GM13976 (cell line): ENCODE measurements around the gene RBMXL3.

Experiments used
- DNase-seq: peaks from one replicate; pipeline ENCODE4 v3.0.0; 2012; ENCODE audit warnings: low spot score
- in situ Hi-C: fragments of 300-500 bp; cut with MboI; formaldehyde crosslinking; loops from one replicate; pipeline ENCODE4 v1.12.0; 2022; ENCODE audit warnings: low sequenced_read_pairs, mixed read lengths, inconsistent platforms; ENCODE audit not compliant: unreplicated experiment
- TF ChIP-seq, protein P1 (sequence below): IDR thresholded peaks from 2 replicates; pipeline ENCODE4 v1.5.1; 2012; ENCODE audit warnings: borderline replicate concordance, mild to moderate bottlenecking; ENCODE audit not compliant: insufficient read depth; ENCODE audit errors: extremely low read depth, missing control alignments, control extremely low read depth

Gene RBMXL3

DNA sequence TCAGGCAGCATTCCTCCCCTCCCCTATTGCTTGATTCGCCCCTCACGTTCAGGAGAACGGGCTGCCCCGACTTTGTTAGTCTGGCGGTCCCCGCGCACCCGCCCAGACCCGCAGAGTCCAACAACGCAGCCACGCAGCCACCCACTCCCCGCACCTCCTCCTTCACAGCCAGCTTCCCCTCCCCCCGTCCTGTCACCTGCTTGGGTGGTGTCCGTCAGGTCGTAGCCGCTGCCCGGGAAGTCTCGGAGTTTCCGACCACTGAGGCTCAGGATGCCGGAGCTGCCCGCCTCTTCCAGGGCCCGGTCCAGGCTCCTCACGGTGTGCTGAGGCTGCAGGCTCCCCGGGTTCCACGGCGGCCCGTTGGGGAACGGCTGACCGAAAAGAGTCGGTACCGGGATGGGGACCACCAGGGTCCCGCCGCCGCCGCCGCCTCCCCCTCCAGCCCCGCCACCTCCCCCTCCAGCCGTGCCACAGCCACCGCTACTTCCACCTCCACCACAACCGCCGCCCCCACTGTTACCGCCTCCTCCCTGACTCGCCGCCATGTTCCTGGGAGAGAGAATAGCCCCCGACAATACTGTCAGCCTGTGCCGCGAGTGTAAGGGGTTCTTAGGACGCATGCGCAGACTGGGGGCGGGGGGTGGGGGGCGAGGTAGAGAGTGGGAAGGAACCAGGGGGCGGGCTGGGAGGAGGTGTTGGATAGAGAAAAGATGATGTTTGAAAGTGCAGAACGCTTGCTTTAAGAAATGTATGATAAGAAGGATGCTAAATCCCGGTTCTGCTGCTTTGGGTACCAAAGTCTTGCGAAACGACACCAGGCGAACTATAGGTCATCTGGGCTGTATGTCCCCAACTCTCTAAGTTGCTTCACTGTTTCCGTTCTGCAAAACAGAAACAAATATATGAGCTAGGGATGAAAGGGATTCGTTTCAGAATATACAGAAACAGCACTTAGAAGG, 44.6 kb downstream of the RBMXL3 start, which contains the start of gene LRCH2:
TSS of gene LRCH2 (minus strand) at position 600 of the 959 bp plus-strand sequence. CDS start at position 545, 55 bp downstream.
- peak; percentile 15 for DNase-seq
- in situ Hi-C loops: no loop called here
- TF ChIP-seq, protein P1, sequence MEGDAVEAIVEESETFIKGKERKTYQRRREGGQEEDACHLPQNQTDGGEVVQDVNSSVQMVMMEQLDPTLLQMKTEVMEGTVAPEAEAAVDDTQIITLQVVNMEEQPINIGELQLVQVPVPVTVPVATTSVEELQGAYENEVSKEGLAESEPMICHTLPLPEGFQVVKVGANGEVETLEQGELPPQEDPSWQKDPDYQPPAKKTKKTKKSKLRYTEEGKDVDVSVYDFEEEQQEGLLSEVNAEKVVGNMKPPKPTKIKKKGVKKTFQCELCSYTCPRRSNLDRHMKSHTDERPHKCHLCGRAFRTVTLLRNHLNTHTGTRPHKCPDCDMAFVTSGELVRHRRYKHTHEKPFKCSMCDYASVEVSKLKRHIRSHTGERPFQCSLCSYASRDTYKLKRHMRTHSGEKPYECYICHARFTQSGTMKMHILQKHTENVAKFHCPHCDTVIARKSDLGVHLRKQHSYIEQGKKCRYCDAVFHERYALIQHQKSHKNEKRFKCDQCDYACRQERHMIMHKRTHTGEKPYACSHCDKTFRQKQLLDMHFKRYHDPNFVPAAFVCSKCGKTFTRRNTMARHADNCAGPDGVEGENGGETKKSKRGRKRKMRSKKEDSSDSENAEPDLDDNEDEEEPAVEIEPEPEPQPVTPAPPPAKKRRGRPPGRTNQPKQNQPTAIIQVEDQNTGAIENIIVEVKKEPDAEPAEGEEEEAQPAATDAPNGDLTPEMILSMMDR: no peak

DNA sequence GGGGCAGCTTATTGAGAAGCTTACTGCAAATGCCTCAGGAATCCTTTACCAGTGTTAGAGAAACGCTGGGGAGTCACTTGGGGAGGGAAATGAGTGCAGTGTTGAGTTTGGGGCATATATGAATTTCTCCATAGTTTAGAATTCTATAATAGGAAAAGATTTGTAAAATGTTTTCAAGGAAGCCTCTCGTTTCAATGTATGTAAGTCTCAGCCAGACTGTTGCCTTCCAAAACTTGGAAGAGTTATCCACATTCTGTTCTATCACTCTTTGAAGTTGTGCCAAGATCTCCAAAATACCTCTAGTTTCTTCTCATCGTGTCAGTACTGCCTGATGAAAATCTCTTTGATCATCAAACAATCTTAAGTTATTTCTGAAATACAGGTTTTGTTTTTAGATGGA, 45.3 kb downstream of the RBMXL3 start:
- TF ChIP-seq, protein P1: no peak
- no peak for DNase-seq
- in situ Hi-C loops: no loop called here

DNA sequence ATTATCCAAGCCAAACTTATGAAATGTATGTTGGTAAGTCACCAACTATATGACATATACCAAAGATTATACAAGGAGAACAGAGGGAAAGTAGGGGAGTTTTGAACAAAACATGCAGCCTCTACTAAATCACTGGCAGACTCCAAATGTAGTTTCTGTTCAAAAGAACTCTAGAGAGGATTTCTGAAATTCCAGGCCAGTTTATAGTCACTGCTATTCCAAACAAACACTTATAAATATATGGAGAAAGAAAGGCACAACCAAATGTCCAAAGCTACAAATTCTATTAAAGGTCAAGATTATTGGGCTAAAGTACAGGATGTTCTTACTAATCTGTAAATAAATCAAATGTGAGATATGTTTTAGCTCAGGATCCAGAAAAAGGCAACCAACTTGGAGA, 47.4 kb downstream of the RBMXL3 start:
- TF ChIP-seq, protein P1: no peak
- in situ Hi-C loops: no loop called here
- no peak for DNase-seq

DNA sequence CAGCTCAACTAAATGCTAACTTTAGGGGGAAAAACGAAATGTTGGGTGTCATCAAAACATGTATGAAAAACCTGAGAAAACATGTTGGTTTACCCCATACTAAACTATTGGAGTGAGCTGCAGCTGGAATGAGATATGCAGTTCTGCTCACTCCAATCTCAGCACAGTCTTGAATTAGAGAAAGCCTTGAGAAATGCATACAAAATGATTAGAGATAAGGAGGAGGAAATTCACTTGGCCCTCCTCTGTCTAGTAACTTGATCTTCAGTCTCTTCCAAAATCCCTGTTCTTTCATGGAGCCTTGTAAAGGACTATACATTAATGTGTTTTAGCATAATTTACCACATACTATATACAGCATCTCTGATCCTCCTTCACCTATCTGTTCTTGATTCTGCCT, 47.8 kb downstream of the RBMXL3 start:
- TF ChIP-seq, protein P1: no peak
- DNase-seq: no peak
- in situ Hi-C loops: no loop called here
